Retina (tissue), 1 donor: Measurements from ENCODE around the gene UBE3B.

Experiments
- DNase-seq: peaks from one replicate; pipeline ENCODE4 v3.0.0-alpha.2; 2016

UBE3B gene

DNA sequence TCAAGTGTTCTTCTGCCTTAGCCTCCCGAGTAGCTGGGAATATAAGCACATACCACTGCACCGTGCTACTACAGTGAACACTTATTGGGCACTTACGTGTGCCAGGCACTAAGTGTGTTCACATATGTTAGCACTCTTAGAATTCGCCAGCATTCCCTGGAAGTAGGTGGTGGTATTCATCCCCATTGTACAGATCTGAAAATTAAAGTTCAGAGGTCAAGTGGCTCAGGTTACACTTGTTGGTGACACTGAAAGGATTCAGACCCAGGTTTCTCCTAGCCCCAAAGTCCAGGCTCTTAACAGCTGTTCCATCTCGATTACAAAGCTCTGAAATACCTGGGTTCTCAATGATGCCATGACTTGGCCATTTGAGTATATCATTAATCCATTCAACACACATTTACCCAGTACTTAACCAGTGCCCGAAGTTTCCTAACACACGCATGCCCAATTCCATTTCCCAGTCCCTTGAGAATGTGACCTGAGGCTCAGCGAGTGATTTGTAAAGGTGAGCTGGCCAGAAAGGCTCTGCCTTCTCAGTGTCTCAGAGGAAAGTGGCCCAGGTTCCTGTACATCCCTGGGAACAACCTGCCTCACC lies 101.0 kb downstream of the UBE3B start:
- no peak for DNase-seq

GRCh38 chr12:109579639-109580038 lies 102.2 kb downstream of the UBE3B start:
- no peak for DNase-seq

- DNase-seq = no peak
Measured at GRCh38 chr12:109580272-109580671, 102.8 kb downstream of the UBE3B start.

DNA sequence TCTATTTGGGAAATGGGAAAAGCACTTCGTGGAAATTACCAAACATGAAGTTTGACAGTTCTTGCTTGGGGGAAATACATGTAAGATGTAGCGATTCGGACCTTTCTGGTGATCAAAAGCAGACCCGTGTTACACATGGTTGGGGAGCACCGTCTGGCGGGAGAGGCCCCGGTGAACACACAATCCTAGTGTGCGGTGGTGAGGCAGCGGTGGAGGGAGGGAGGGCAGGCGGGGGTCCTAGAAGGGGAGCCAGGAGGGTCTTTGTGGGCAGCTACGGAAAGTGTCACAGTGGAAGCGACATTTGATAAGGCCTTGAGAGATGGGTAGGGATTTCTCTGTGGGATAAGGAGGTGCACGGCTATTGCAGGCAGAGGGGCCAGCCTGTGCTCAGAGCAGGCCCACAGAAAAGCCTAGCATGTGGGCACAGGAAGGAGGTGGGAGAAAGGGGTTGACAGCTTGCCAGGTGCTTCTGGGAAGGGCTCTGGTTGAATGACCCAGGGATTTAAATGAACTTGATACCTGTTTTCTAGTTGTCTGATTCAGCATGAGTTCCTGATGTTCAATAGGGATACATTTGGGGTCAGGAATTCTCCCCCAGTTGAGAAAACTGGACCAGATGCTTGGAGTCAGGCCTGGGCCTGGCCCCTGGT lies 103.4 kb downstream of the UBE3B start:
- DNase-seq = no peak

DNA sequence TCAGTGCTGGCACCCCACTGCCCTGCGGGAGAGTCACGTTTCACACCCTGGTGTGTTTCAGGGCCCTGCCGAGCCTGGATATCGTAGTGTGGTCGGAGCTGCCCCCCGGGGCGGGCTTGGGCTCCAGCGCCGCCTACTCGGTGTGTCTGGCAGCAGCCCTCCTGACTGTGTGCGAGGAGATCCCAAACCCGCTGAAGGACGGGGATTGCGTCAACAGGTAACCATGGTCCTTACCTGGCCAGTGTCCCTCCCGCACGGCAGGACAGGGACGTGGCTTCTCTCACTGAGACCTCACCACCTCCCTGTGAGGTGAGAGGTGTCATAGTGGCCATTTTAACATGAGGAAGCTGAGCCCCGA lies 103.9 kb downstream of the UBE3B start:
- DNase-seq = no peak

GRCh38 chr12:109581856-109582255 lies 104.4 kb downstream of the UBE3B start:
- DNase-seq = no peak

- DNase-seq = no peak
Measured at GRCh38 chr12:109582636-109583035, 105.2 kb downstream of the UBE3B start.

- DNase-seq = no peak
Measured at GRCh38 chr12:109583733-109584132, 106.3 kb downstream of the UBE3B start.
